ENCODE measurements around the gene RAB36. TPM values are rescaled to one million over a fixed set of nuclear protein-coding genes. Genes with fewer than 3 reads are reported as not detected.

Gene RAB36
- total and polyA plus RNA-seq, 2 donors (not counting 1 experiment from before 2014, with no cell fraction given) = 1.1 to 3.3 TPM

DNA sequence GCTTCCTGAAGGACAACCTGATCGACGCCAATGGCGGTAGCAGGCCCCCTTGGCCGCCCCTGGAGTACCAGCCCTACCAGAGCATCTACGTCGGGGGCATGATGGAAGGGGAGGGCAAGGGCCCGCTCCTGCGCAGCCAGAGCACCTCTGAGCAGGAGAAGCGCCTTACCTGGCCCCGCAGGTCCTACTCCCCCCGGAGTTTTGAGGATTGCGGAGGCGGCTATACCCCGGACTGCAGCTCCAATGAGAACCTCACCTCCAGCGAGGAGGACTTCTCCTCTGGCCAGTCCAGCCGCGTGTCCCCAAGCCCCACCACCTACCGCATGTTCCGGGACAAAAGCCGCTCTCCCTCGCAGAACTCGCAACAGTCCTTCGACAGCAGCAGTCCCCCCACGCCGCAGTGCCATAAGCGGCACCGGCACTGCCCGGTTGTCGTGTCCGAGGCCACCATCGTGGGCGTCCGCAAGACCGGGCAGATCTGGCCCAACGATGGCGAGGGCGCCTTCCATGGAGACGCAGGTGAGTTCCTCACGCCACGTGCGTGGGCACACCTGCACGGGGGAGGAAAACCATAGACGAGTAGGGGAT, 36.5 kb downstream of the RAB36 start:
- whole genome bisulfite sequencing (ENCODE audit: insufficient coverage) = 6% methylated on average over 41 of the region's 43 CpGs
- peak overlapping the region; percentile 43 to 75 (median 67) for H3K4me3 ChIP-seq (ENCODE audit: control extremely low read depth in 1 of 5, extremely low read depth in 1 of 5, insufficient read depth in 1 of 5, low read depth in 2 of 5, low read length in 4 of 5)
- CTCF ChIA-PET = interaction anchor here (1.3 to 16.5 kb wide), 6 partner anchors 34 to 108 kb away, joined by 3 to 494 read pairs (median 4); no protein-coding TSS in a partner anchor
- Mint-ChIP-seq H3K27me3 (peaks cover 7% of the 10 kb centered on the region), H3K9me3 (ENCODE audit: insufficient read depth) (no peaks in the 10 kb centered on the region), H3K27ac (peak overlapping the region; percentile 78), H3K4me3 (peak overlapping the region; percentile 91), H3K4me1 (peaks cover 58% of the 10 kb centered on the region)
- DNase-seq (peak; percentile 56), ATAC-seq (ENCODE audit: low read depth) (no peak)
- H4K20me1 ChIP-seq (ENCODE audit: control insufficient read depth, insufficient read depth, low read length, poor library complexity, severe bottlenecking) = peaks cover 44% of the 10 kb centered on the region
- H2AFZ ChIP-seq (ENCODE audit: insufficient read depth, low read depth, low read length, poor library complexity, severe bottlenecking) = peak overlapping the region; percentile 62
- peaks cover 59% of the 10 kb centered on the region for H3K79me2 ChIP-seq (ENCODE audit: control insufficient read depth, insufficient read depth, low read length)
- intact Hi-C loops (cut with micrococcal nuclease) = loop anchor here (5.0 kb wide), 1 partner anchor 35 kb away; the partner anchor contains the start of gene RAB36
- POLR2A ChIA-PET = interaction anchor here (0.5 to 2.4 kb wide), 4 partner anchors 39 to 112 kb away, joined by 3 to 7 read pairs (median 5); no protein-coding TSS in a partner anchor
- peaks cover 0 to 11% (median 3%) of the 10 kb centered on the region in 4 experiments for H3K27me3 ChIP-seq (replicated peaks in 1 of 4; ENCODE audit: control extremely low read depth in 1 of 4, control insufficient read depth in 3 of 4, insufficient read depth in 4 of 4, low read length in 3 of 4)
- TF ChIP-seq, protein P1, sequence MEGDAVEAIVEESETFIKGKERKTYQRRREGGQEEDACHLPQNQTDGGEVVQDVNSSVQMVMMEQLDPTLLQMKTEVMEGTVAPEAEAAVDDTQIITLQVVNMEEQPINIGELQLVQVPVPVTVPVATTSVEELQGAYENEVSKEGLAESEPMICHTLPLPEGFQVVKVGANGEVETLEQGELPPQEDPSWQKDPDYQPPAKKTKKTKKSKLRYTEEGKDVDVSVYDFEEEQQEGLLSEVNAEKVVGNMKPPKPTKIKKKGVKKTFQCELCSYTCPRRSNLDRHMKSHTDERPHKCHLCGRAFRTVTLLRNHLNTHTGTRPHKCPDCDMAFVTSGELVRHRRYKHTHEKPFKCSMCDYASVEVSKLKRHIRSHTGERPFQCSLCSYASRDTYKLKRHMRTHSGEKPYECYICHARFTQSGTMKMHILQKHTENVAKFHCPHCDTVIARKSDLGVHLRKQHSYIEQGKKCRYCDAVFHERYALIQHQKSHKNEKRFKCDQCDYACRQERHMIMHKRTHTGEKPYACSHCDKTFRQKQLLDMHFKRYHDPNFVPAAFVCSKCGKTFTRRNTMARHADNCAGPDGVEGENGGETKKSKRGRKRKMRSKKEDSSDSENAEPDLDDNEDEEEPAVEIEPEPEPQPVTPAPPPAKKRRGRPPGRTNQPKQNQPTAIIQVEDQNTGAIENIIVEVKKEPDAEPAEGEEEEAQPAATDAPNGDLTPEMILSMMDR (IDR thresholded peaks at IDR 0.05) = no peak
- no peak for TF ChIP-seq EZH2 (IDR thresholded peaks at IDR 0.05; ENCODE audit: borderline replicate concordance, insufficient read depth, low read depth, low read length, poor library complexity, severe bottlenecking)
- H3K4me2 ChIP-seq (replicated peaks; ENCODE audit: low read depth, low read length, poor library complexity, severe bottlenecking) = peak overlapping the region; percentile 78
- no peaks in the 10 kb centered on the region for H3K36me3 ChIP-seq (replicated peaks in 1 of 2; ENCODE audit: control extremely low read depth in 1 of 2, control insufficient read depth in 1 of 2, extremely low read depth in 1 of 2, insufficient read depth in 2 of 2, low read length in 1 of 2)
- H3K27ac ChIP-seq (ENCODE audit: low read length in 2 of 2) = no peak overlapping the region
- peaks cover 0 to 4% (median 2%) of the 10 kb centered on the region in 3 donors for H3K9me3 ChIP-seq (ENCODE audit: control extremely low read depth in 1 of 3, control insufficient read depth in 2 of 3, insufficient read depth in 1 of 3, low read length in 2 of 3)
- H3K4me1 ChIP-seq (ENCODE audit: control insufficient read depth in 2 of 2, insufficient read depth in 2 of 2, low read length in 2 of 2) = peaks cover 57 to 87% of the 10 kb centered on the region in 2 donors
- H3K9ac ChIP-seq (ENCODE audit: low read length) = peak overlapping the region; percentile 65

All from B cell (primary cell).